Measurements from ENCODE around the gene BTN2A1.
"Not testable (repeated sequence)": the region's sequence is repeated elsewhere in the genome, so short reads cannot be mapped to it uniquely, and the experiment has no call there.

Gene BTN2A1

GRCh38 chr6:26433680-26434079 lies 24.1 kb upstream of the BTN2A1 start:
- not testable (repeated sequence) for DNase-seq

DNA sequence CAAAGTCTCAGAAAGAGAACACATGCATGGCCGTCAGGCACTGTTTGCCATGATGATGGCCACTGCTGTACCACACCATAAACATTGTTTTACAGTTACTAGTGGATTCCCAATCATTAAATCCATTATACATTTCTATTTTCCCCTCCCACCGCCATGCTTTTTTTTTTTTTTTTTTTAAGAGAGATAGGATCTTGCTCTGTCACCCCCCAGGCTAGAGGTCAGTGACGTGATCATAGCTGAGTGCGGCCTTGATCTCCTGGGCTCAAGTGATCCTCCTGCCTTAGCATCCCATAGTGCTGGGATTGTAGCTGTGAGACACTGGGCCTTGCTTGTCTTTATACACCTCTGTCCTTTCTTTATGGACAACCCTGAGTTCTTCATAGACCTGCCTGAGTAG lies 21.7 kb upstream of the BTN2A1 start:
- DNase-seq = no peak

DNA sequence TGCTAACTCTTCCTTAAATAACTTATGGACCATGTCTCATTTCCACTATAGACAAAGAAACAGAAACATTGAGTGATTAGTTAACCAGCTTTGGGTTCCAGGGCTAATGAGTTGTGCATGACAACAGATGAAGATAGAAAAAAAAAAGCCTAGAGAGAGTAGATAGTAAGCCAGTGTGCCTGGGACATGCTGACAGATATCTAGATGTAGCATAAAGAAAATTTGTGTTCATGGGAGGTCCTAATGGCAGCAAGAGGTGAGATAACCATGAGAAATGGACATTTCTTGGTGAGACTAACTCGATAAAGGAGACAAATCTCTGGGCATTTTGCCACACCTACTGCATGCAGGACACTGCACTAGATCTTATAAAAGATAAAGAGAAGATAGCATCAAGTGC lies 20.2 kb upstream of the BTN2A1 start:
- DNase-seq = no peak

DNA sequence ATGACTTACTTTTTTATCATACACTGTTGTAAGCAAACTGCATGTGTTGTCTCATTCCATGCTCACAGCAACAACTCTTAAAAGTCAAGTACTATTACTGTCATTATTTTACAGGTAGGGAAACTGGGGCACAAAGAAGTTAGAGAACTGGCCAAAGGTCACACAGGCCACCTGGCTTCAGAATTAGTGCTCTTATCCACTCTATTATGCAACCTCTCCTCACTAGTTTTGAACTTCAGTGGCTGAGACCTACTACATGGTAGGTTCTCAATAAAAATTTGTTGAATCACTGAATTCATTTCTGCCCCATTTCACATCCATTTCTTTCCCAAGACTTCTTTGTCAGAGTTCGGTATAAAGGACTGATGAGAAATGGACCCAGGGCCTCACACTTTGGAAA lies 19.8 kb upstream of the BTN2A1 start:
- DNase-seq = no peak

DNA sequence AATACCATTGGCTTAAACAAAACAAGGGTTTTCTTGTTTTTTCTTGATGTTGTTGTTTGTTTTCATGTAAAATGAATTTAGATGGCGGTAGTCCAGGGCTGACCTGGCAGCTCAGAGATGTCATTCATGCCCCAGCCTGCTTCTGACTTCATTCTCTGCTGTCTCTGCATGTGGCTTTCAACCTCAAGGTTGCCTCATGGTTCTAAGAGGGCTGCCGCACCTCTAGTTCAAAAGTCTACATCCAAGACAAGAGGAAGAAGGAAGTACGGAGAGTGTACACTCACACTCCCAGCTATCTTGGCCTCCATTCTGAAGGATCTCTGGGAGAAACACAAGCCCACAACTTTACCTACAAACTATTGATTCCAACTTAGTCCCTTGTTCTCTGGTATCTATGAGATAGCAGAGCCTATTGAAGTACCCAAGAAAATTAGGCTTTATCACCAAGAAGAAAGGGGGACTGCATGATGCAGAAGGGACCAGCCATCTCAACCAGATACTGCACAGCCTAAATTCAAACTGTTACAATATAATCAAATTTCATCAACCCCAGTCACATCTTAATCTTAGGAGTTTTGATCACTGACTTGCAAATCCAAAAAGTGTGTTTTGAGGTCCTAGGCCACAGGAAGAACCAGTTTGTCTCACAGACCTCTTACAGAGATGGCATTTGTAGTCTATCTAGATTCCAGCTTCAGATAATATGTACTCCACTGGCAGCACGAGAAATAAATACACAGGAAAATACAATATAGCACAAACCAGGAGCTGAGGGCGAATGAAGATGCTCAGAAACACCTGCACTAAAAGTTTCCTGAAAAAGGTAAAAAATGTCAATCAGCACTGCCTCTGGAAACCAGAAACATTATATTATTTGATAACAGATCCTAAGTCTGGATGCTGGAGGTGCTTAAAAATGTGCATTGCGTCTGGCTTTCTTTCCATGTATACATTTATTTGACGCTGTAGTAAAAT lies 18.3 kb upstream of the BTN2A1 start:
- DNase-seq = no peak

- DNase-seq = peak in 1 of 2 donors; percentile 16
Measured at GRCh38 chr6:26440977-26441358, 16.8 kb upstream of the BTN2A1 start.

- no peak for DNase-seq
Measured at GRCh38 chr6:26441977-26442376, 15.8 kb upstream of the BTN2A1 start.

- DNase-seq = no peak
Measured at GRCh38 chr6:26445934-26446667, 11.7 kb upstream of the BTN2A1 start.

DNA sequence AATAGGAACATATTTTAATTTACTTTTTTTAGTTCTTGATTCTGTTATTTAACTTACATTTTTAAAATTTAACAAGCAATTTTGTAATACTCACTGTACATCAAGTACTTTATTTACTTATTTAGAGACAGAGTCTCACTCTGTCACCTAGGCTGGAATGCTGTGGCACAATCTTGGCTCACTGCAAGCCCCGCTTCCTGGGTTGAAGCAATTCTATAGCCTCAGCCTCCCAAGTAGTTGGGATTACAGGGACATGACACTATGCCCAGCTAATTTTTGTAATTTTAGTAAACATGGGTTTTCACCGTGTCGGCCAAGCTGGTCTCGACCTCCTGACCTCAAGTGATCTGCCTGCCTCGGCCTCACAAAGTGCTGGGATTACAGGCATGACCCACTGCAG lies 10.5 kb upstream of the BTN2A1 start:
- DNase-seq = no peak

GRCh38 chr6:26450240-26450639 lies 7.5 kb upstream of the BTN2A1 start:
- DNase-seq = no peak

DNA sequence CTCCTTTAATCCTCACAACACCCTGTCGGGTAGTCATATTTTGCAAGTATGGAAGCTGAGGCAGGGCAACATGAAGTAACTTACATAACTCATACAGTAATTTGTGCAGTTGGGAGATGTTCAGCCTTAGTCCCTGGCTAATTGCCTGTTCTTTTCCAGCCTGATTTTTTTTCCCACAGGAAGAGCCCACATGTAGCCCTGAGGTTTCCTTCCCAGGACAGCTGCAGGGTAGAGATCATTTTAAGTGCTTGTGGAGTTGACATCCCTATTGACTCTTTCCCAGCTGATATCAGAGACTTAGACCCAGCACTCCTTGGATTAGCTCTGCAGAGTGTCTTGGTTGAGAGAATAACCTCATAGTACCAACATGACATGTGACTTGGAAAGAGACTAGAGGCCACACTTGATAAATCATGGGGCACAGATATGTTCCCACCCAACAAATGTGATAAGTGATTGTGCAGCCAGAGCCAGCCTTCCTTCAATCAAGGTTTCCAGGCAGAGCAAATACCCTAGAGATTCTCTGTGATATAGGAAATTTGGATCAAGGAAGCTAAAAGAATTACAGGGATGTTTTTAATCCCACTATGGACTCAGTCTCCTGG lies 5.0 kb upstream of the BTN2A1 start:
- DNase-seq = no peak

DNA sequence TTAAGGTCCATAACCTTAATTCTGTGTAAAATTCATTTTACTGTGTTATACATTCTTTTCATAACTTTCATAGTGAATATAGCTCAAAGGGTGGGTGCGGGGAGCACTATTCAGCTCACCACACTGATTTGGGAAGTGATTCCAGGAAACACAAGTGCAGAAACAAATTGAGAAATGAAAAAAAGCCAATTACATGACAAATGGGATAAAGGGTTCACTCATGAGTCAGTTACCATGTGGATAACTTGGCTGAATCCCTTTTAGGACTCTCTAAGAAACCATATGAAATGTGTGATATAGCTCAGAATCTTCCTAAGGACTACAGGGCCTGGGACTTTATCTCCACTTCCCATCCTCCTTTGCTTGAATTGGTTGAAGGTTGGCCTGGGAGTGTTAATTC lies 3.1 kb upstream of the BTN2A1 start:
- DNase-seq = peak in 1 of 2 donors; percentile 44

DNA sequence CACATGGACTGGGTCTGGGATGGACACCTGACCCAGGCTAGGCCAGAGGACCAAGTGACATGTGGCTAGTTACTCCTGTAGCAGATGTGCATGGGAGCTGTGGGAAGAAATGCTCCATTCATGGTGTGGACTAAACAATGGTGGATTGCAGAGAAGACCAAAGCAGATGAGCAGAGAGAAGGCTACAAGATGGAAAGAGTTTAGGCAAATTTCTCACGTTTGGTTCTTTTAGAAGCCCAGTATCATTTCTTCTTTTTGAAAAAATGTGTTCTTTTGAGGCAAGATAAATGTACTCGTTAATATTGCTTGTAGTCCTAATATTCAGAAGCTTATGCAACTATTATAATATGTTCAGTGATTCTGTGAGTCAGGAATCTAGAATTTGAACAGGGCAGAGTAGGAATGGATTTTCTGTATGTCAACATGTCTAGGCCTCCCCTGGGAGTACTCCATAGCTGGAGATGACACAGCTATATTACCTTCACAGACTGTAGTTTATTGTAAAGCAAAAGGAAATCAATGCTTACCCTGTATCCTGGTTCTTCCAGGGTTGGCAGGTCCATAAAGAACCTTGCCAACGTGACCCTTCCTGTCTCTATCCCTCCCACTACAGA lies 2.3 kb upstream of the BTN2A1 start:
- no peak for DNase-seq

DNA sequence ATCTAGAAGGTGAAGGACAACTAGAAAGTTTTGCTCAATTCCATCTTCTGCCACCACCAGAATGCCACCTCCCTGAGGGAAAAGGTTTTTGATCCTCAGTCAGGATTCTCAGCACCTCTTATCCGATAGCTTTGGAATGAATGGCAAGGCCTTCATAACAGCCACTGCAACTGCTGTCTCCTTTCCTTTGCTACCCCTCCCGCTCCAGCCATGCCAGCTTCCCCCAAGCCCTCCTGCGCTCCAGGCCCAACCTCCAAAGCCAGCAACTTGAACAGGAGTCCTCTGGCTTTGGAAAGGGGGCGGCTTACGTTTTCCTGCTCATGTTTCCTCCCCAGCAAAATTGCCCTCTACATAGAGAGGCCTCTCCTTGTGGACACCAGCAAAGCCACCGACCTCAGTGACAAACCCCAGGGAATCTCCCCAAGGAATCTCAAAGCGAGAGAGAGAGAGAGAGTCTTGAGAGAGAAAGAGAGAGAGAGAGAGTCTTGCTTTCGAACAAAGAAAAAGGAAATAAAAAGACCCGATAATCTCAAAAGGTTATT lies 420 bp upstream of the BTN2A1 start:
- DNase-seq = no peak

GRCh38 chr6:26459023-26459810 lies 1.5 kb downstream of the BTN2A1 start:
- peak; percentile 88 to 90 for DNase-seq

DNA sequence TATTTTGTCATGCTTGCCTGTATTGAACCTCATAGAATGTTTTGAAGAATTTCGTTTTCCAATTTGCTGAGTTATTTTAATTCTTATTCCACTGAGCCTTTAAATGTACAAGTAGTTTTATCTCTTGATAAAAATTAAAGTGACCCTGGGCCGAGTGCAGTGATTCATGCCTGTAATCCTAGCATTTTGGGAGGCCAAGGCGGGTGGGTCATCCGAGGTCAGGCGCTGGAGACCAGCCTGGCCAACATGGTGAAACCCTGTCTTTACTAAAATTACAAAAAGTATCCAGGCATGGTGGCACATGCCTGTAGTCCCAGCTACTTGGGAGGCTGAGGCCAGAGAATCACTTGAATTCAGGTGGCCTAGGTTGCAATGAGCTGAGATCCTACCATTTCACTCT lies 3.6 kb downstream of the BTN2A1 start:
- DNase-seq = not testable (repeated sequence)

DNA sequence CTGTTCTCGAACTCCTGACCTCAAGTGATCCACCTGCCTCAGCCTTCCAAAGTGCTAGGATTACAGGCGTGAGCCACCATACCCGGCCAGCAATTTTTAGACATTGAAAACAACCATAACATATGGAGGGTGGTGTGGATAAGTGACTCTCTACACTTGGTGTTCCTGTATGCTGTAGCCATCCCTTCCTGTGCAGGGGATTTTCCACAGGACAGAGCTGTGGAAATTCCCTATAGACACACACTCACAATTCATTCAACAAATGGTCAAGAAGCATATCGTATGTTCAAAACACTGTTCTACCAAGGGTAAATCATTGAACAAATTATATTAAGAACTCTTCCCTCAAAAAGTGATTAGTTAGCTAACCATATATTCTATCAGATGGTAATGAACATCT lies 6.3 kb downstream of the BTN2A1 start:
- no peak for DNase-seq

DNA sequence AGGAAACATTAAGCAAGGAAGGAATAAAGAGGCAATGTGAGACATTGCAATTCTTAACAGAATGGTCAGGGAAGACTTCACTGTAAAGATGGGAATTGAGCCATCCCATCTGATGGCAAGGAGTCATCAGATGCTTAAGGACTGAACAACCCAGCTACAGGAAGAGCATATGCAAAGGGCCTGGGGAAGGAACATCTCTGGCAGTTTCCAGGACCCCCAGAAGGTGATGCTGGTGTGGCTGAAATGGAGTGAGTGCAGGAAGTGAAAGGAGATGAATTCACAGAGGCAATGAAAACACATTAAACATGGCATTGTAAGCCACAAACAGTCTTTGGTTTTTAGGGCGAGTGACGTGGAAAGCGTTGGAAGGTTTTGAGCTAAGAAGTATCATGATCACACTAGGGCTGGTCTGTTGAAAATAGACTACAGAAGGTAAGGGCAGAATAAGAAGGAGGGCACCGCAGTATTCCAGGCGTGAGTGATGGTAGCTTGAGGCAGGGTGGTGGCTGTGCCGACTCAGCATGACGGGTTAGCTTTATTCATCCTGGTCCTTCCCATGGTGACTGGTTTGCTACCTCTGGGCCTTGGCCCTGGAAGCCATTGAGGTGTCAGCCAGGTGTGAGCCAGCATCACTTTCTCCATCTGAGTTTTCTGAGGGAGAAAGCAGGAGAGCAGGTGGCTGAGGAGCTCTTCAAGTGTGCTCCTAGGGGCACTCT lies 6.8 kb downstream of the BTN2A1 start:
- no peak for DNase-seq

DNA sequence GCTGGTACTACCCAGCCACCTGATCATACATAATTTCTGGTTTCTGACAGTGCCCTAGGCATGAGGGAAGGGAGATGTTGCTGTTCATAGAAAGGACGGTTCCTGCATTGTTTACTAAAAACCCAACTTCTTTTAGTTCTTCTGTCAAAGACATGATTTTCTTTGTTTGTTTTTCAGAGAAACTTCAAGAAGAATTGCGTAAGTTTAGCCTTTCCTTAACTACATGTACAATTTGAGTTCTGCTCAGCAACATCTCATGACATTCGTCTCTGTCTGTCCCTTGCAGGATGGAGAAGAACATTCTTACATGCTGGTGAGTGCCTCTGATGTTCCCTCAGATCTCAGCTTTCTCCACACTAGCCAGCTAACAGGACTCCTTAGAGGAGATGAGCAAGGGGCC lies 8.0 kb downstream of the BTN2A1 start:
- DNase-seq = no peak

- DNase-seq = no peak
Measured at GRCh38 chr6:26468829-26469228, 11.1 kb downstream of the BTN2A1 start.

DNA sequence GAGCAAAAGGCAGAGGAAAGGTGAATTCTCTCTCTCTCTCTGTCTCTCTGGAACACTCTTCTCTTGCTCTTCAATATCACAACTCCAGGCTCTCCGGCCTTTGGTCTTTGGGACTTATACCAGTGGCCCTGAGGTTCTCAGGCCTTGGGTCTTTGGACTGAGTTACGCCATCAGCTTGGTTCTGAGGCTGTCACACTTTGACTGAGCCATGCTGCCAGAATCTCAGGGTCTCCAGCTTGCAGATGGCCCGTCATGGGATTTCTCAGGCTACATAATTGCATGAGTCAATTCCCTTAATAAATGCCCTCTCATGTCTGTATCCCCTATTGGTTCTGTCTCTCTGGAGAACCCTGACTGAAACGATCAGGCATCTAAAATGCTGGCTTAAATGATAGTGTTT lies 12.9 kb downstream of the BTN2A1 start:
- DNase-seq = no peak

Data from inflammatory macrophage treated with lipopolysaccharide for 1 hour (primary cell).